Activated gamma-delta T cell treated with anti-CD3 and anti-CD28 coated beads, Interleukin-2, amount 50 U/mL, for 16 hours (primary cell): ENCODE results near the gene SPEG.

Source experiments
- DNase-seq: peaks from one replicate; pipeline ENCODE4 v3.0.0-alpha.2; 2020; ENCODE audit warnings: low read depth

Gene SPEG

GRCh38 chr2:219515874-219516629 is 81.4 kb downstream of the SPEG start:
- DNase-seq = no peak

- no peak for DNase-seq
Measured at GRCh38 chr2:219516888-219517287, 82.2 kb downstream of the SPEG start.

DNA sequence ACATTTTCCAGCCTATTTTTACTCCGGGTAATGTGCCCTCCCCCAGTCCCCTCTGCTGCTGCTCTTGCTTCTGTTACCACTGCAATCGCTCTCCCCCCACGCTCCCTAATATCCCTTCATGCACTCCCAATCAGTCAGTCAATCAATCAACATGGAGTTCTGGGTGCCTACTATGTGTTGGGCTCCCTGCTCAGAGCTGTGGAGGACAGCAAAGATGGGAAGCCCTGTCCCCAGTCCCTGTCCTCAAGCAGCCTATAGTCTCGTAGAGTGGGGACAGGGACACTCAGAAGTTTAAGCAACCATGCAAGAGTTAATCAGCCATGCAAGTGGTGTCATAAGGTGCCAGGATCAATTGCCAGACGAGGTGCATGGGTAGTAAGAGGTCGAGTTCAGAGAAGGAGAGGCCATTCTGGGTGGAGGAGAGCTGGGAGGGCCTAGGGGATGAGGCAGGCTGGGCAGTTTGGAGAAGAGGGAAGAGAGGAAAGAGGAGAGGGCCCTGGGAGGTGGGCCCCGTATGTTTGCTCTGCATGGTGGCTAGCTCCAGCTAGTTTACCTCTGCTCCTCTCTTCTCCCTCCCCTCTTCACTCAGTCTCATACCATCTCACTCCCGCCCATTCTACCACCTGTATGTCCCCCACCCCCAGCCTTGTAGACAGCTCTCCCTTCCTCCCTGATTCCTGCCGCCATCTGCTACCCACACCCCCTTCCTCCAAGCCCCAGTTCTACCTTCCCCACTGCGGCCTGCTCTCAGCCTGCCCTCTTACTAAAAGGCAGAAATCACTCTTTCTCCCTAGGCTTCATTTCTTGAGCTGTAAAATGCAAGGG is 83.5 kb downstream of the SPEG start:
- no peak for DNase-seq

DNA sequence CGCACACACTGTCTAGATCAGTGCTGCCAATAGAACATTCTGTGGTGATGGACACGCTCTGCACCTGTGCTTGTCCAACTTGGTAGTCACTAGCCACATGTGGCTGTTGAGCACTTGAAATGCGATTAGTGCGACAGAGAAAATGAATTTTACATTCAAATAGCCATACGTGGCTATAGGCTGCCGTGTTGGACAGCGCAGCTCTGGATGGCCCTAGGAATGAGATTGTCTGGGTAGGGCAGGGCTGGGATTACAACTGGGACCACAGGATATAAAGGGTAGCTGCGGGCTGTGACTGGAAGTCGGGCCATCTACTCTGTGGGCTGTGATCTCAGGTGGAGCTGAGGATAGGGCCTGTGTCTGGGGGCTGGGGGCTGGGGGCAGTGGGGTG is 84.9 kb downstream of the SPEG start:
- DNase-seq = no peak

GRCh38 chr2:219520079-219520478 is 85.4 kb downstream of the SPEG start:
- DNase-seq = no peak

DNA sequence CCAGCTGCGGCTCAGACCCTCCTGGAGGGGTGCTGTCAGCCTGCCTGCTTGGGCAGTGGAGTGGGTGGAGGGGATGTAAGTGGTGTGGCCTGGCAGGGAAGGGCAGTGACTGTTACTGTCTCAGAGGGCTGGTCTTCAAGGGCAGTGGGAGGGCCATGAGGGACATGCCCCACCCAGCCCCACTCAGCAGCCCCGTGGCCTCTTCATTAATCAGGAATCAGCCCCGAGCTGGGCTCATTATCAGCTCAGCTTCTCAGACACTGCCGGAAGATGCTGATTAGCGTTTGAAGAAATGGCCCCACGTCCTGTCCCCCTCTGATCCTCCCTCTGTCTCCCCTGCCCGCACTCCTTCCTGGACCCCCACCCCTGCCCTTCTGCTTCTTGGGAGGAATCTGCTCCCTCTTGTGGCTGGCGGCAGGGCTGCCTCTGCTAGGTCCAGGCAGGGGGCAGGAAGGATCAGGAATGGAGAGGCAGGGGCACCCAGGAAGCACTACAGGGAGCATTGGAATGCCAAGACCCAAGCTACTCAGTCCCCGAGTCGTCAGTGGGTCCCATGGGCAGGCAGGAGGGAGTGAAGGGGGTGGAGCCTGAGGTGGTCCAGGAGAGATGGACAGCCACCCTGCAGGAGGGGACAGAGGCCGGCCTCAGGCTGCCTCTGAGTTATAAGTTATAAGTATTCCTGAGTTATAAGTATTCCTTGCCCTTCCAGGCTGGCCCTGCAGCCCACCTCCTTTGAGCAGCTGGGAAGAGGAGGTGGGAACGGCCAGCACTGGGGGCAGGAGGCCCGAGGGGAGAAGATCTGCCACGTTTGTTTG is 86.6 kb downstream of the SPEG start:
- no peak for DNase-seq

- DNase-seq = no peak
Measured at GRCh38 chr2:219522111-219523030, 87.7 kb downstream of the SPEG start.

DNA sequence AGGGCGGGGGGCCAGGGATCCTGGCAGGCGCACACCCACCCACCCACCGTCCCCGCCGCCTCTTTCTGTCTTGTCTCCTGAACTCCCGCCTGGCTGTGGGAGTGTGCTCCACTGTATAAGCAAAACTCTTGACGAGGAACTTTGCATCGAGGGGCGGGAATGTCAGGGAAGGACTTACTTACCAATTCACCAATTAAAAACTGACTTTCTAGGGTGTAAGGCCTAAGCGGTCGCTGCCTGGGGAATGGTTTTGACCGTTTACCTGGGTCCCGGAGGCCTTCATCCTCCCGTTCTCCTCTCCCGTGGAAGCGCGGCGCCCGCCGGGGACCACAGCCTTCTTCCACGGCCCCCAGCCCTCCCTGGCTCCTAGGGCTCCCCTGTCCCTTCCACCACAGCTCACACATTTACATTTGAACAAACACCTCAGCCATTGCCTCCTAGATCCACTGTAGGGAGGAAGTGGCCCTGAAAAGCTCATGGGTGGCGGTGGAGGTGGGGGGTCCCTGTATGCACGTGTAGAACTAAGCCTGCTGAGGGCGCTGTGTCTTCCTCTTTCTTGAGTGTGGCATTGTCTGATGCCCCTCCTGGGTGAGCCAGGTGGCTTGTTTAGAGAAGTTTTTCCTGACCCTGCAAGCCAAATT is 88.5 kb downstream of the SPEG start:
- DNase-seq = no peak

DNA sequence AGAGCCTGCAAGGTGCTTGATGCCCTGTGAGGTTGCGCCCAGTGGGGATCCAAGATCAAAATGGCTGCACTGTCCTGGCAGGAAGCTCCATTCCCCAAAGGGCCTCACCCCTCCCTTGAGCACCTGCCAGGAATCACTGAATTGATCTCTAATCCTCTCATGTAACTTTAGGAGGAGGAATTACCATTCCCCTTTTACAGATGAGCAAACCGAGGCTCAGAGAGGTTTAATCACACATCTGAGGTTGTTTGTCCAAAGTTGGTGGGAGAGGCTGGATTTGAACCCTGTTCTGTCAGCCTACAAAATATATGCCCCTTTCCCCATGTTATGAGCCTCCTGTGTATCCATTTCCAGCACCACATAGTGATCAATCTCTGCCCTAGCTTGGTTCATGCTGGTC is 90.2 kb downstream of the SPEG start:
- DNase-seq = no peak

DNA sequence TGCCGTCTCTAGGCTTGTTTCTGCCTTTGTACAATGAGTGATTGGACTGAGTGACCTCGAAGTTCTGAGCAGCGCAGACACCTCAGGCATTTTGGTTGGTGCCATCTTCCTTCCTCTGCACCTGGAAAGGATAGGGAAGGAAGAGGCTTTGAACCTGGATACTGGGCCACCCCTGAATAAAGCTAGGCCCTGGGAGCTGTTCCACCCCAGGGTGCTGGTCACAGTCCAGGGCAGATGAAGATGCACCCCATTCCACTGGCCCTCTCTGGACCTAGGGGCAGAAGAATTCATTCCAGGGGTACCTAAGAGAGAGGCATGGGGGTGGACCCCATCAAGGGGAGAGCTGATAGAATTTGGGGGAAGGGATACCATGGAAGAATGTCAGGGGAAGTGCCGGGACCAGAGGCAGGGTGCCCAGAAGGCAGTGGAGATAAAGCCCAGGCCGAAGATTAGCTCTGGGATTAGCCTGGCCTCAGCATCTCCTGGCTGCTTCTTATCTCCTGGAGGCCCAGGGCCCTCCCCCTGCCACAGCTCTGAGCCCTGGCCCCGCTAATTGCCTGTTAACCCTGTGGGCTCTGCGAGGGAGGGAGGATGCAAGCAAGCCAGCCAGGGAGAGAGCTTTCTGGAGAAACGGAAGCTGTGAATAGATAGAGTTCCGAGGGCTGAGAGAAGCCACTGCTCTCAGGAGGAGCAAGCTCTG is 91.0 kb downstream of the SPEG start:
- no peak for DNase-seq

DNA sequence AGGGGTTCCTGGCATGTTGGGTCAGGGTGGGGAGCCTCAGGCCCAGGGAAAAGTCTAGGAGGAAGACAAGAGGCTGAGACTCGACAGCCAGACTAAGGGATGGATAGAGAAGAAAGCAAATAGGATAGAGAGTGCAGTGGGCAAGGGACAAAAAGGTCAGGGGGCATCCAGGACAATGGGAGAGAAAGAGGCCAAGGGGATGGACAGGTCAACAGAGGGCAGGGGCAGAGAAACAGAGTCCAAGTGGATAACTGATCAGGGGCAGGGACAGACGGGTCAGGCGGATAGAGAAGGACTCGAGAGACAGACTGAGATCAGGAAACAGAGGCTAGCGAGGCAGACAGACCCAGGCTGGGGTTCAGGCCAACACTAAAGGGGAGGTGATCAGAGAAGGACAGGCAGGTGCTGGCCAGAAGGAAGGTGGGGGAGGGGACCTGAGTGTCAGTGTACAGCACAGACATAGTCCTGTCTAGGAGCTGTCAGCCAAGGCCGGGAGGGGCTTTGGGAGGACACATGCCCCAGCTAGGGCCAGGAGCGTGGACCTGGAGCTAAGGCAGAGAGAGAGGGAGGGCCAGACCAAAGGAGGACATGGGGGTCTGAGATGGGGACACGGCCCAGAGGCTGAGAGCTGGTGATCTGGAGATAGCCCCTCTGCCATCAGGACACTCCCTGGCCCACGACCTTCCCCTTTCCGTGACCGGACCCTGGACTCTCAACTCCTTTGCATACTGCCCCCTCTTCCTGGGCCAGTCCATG is 91.9 kb downstream of the SPEG start:
- no peak for DNase-seq

DNA sequence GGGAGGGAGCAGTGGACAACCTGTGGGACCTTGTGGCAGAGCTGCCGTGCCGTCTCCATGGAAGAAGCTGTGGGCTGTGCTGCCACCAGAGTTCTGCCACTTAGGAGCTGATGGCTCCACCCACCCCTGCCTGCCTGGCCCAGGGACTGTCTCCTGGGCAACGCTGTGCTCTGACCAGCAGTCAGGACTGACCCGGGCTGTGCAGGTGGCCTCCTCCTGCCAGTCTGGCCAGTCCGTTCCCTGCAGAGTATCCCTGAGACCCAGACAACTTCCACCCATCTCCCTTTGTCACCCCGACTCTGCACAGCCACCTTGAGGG is 92.4 kb downstream of the SPEG start:
- DNase-seq = no peak

DNA sequence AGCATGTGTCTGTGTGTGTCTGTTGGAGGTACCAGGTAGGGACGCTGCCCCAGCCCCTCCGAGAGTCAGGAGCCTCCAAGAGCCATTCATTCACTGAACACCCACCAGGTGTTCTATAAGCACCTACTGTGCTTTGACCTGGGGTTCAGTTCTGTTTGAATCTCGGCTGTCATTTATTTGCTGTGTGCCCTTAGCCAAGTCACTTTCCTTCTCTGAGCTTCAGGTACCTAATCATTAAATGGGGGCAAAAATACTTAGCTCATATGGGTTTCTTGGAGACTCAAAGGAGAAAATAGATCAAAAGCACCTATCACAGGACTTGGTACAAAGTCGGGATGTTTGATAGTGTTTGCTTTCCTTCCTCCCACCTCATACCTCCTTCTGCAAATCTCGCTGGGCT is 92.8 kb downstream of the SPEG start:
- DNase-seq = no peak

DNA sequence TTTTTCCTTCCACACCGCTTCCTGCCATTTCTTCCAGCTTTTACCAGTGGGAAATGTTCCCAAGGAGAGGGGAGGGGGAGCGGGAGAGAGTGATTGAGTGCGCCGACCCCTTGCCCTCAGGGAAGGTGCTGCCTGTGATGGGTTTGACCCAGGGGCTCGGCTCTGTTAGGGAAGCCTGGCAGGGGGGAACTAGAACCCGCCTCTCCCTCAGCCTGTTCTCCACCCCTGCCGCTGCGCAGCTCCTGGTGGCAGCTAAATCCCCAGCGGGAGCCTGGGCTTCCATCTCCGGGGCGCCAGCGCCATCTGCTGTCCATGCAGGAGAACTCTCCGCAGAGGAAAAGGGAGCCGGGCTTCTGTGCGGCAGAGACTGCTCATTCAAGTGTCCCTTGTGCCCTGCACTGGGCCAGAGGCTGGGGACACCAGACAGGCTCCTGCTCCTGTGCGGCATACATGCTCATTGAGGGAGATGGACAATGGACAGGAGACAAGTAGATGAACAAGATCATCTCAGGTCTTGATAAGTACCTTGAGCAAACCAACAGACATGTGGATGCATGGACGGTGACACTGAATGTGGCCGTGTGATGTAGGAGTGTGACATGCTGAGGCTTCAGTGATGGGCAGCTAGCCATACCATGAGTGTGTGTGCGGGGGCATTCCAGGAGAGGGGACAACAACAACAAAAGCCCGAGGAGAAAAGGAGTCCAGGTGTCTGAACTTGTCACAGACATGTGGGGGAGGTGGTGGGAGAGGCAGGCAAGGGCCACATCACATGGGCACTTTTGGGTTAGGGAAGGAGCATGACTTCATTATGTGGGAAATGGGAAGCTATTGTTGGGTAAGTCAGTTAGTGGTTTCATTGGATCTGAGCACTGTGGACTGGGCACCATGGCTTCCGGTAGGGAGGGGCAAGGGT is 95.7 kb downstream of the SPEG start:
- DNase-seq = peak; percentile 73

- no peak for DNase-seq
Measured at GRCh38 chr2:219531639-219532377, 97.2 kb downstream of the SPEG start.

DNA sequence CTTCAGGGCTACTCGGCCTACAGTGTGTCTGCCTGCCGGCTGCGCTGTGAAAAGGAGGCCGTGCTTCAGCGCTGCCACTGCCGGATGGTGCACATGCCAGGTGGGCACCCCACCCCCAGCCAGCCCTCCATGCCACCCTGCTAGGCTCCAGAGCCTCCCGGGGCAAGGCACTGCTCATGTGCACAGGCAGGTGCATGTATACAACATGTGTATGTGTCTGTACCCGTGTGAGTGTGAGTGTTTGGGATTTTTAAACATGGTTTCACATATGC is 97.7 kb downstream of the SPEG start:
- DNase-seq = no peak

DNA sequence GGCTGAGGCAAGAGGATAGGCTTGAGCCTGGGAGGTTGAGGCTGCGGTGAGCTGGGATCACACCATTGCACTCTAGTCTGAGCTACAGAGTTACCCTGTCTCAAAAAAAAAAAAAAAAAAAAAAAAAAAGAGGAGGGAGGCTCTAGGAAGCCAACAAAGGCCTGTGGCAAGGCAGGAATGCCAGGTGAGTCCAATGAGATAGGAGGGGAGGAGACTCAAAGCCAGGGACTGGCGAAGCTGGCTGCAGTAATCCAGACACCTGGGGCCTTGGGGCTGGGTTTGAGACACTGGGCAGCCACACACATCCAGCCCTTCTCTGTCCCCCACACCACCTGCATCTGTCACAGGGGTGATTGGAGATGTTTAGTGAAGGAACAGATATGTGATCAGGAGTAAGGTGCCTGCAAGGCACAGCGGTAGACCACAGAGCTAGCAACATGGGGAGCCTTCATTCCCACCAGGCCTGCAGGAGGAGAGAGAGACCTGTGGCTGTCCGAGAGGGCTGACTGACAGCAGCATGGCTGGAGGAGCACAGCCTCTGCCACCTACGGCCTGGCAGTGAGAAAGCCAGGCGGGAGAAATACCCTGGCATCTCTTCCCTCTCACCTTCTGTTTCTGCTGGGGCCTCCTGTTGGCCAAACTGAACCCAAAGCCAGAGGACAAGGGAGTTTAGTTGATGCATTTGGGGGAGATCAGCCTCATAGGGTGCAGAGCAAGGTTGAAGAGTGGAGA is 99.5 kb downstream of the SPEG start:
- DNase-seq = no peak

- no peak for DNase-seq
Measured at GRCh38 chr2:219536425-219536824, 101.8 kb downstream of the SPEG start.
